Esophagus muscularis mucosa (tissue), 4 donors: ENCODE results near the gene SH3RF2.

Experiments
- EP300 ChIP-seq: sonication (generic); formaldehyde crosslinking; IDR thresholded peaks from one replicate; pipeline ENCODE4 v1.6.1; 2017; ENCODE audit warnings: antibody characterized with exemption
- POLR2A ChIP-seq: fragments of 450-650 bp; IDR thresholded peaks from one replicate; pipeline ENCODE4 v1.6.1; 2017; ENCODE audit warnings: antibody characterized with exemption, moderate library complexity, mild to moderate bottlenecking, low read depth
- POLR2AphosphoS5 ChIP-seq, 2 donors: sonication (generic); formaldehyde crosslinking; IDR thresholded peaks; one replicate each; pipeline ENCODE4 v1.6.1; 2017; ENCODE audit warnings: antibody characterized with exemption in 2 of 2
- TF ChIP-seq, protein P1 (sequence below), 3 experiments: fragments of 200-600 bp in 2 of 3; fragments of 450-650 bp in 1 of 3; sonication (generic) in 2 of 3; IDR thresholded peaks; one replicate each; pipeline ENCODE4 v1.5.1; 2017 to 2019; ENCODE audit warnings: antibody characterized with exemption in 3 of 3, mild to moderate bottlenecking in 2 of 3, moderate library complexity in 1 of 3

DNA sequence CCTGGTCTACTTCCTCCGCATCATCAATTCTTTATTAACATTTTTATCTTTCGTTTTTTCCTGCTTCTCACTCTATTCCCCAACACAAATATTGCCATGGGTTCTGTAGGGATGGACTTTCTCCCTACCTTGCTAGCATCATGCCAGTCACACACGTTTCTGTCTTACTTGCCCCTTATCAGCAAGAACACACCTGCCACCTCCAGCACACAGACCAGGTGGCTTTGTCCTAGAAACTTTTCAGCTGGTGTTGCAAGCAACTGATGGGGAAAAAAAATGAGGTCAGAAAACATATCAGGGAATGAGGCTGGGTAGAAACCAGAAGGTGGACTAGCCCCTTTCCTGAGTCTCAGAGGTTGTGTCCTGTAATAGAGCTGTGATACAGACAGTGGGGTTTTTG lies 5.8 kb downstream of the SH3RF2 start:
- TF ChIP-seq, protein P1, sequence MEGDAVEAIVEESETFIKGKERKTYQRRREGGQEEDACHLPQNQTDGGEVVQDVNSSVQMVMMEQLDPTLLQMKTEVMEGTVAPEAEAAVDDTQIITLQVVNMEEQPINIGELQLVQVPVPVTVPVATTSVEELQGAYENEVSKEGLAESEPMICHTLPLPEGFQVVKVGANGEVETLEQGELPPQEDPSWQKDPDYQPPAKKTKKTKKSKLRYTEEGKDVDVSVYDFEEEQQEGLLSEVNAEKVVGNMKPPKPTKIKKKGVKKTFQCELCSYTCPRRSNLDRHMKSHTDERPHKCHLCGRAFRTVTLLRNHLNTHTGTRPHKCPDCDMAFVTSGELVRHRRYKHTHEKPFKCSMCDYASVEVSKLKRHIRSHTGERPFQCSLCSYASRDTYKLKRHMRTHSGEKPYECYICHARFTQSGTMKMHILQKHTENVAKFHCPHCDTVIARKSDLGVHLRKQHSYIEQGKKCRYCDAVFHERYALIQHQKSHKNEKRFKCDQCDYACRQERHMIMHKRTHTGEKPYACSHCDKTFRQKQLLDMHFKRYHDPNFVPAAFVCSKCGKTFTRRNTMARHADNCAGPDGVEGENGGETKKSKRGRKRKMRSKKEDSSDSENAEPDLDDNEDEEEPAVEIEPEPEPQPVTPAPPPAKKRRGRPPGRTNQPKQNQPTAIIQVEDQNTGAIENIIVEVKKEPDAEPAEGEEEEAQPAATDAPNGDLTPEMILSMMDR (IDR thresholded peaks at IDR 0.05): no peak
- TF ChIP-seq POLR2AphosphoS5 (IDR thresholded peaks at IDR 0.05) (no peak), POLR2A (no peak), EP300 (no peak)
